HG03565 (cell line): Measurements from ENCODE around the gene LAMTOR1.
A peak's percentile ranks its signal among the peaks of the same experiment; 100 is the strongest.
"Not testable (repeated sequence)": the region's sequence is repeated elsewhere in the genome, so short reads cannot be mapped to it uniquely, and the experiment has no call there.

Experiments
- ATAC-seq: cut with Tn5 transposase; IDR thresholded peaks from one replicate; pipeline ENCODE4 v1.9.1; 2021; ENCODE audit warnings: mild to moderate bottlenecking, moderate library complexity; ENCODE audit not compliant: unreplicated experiment

The LAMTOR1 gene

GRCh38 chr11:72102946-72103753, at the start of gene LAMTOR1:
Gene LAMTOR1 (minus strand): TSS chr11:72103297. CDS start chr11:72103224, 73 bp downstream.
- peak; percentile 91 for ATAC-seq

- ATAC-seq, result no peak
Observed at GRCh38 chr11:72150882-72151281, 47.8 kb upstream of the LAMTOR1 start.

DNA sequence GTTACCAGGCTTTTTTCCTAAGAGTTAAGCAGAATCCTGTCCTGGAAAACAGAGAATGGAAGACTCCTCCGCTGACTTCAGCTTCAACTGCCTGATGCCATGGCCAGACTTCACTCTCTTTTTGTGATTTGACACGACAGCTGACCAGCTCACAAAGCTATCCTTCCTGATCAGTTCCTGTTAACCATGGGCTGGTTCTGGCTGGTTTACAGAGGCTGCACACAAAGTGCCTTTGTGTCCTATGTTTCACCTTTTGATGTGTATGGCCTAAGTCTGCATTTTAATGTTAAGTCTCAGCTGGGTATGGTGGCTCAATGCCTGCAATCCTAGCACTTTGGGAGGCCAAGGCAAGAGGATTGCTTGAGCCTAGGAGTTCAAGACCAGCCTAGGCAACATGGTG, 43.5 kb upstream of the LAMTOR1 start:
- no peak for ATAC-seq

GRCh38 chr11:72144807-72145565, 41.9 kb upstream of the LAMTOR1 start:
- no peak for ATAC-seq

GRCh38 chr11:72142543-72142942, 39.4 kb upstream of the LAMTOR1 start:
- not testable (repeated sequence) for ATAC-seq

DNA sequence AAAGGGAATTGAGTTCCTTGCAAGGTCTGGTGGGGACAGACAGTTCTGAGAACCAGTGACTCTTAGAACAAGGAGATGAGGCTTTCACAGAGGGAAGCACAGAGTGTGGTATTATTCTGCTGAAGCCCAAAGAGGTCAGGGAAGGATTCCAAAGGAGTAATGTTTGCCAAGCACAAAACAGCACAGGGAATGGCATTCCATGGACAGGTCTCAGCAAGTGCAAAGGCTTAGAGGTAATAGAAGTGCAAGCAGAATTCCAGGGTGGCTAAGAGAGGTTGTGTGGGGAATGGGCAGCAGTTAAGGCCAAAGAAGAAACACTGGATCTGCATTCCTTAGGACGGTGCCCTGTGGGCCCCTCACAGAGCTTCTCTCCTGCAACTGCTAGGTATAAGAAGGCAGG, 39.0 kb upstream of the LAMTOR1 start:
- not testable (repeated sequence) for ATAC-seq

GRCh38 chr11:72141066-72141465, 38.0 kb upstream of the LAMTOR1 start:
- no peak for ATAC-seq

DNA sequence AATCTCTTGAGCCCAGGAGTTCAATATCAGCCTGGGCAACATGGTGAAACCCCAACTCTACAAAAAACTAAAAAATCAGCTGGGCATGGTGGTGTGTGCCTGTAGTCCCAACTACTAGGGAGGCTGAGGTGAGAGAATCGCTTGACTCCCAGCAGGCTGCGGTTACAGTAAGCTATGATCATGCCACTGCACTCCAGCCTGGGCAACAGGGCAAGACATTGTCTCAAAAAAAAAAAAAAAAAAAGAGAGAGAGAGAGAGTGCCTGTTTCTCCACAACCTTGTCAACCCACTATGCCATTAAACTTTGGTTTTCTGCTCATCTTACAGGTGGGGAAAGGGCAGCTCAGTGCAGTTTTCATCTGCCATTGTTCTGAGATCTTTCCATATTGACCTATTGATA, 37.6 kb upstream of the LAMTOR1 start:
- ATAC-seq, result no peak

- ATAC-seq, result no peak
Observed at GRCh38 chr11:72139500-72139899, 36.4 kb upstream of the LAMTOR1 start.

GRCh38 chr11:72138821-72139390, 35.8 kb upstream of the LAMTOR1 start:
- ATAC-seq, result no peak

DNA sequence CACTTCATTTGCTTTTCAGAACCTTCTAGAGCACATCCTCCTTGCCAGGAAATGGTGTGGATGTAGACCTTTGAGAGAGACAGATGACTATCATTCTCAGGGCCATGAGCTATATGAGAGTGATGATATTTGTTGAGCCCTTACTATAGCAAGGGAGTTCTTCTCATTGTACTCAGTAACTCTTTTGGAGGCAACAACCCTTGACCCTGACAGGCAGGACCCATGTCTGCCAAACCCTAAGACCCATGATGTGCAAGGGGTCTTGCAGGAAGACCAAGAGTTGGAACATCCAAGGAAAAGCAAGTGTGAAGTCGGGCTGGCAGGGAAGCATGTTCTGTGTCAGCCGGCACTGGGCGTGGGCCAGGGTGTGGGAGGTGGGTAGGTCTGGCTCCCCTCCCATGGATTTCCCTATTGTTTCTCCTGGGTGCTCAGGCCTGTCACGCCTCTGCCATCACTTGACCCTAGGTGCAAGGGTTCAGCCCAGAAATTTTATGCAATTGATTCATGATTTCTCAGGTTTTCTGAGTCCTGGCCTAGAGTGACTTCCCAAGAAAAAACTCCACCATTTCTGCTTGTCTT, 33.7 kb upstream of the LAMTOR1 start:
- no peak for ATAC-seq

DNA sequence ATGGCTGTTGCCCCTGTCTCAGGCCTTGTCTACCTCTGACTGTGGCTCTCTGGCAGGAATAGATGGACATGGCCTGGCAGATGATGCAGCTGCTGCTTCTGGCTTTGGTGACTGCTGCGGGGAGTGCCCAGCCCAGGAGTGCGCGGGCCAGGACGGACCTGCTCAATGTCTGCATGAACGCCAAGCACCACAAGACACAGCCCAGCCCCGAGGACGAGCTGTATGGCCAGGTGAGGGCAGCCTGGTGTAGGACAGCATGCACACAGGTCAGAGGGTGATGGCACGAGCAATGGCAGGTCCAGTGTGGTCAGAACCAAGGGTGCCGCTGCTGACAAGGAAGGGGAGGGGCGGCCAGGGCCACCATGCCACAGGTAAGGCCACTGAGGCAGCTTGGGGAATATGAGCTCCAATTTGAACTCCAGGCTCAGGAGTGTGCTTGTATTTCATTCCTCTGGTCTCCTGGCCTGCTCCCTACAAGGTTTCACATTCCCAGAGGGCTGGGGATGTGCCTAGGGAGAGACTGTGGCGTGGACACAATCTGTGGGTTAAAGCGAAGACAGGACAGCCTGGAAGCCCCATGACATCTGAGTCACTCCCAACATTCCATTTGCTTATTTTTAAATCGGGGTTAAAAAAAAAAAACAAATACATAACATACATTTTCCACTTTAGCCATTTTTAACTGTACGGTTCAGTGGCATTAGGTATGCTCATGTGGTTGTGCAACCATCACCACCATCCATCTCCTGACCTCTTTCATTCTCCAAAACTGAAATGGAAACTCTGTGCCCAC, 33.0 kb upstream of the LAMTOR1 start:
- no peak for ATAC-seq

DNA sequence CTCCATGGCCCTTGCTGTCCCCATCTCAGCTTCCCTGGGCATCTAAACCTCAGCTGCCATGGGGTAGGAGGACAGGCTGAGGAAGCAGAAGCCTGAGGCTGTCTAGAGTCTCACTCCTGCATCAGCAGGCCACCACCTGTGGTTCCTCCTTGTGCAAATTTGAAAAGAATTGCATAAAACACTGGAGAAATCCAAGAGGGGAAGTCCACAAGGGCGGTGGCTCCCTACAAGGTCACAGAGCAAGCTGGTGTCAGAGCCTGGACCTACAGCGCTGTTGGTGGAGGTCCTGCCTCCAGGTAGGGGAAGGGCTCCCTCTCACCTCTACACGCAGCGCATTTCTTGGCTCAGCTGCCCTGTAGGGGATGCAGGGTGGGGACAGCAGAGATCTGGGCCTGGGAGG, 32.4 kb upstream of the LAMTOR1 start, which contains the start of gene FOLR3:
Gene FOLR3, plus strand, starts transcription at position 253 of the 400 bp plus-strand sequence. CDS start 228 bp downstream, outside the sequence.
- not testable (repeated sequence) for ATAC-seq

DNA sequence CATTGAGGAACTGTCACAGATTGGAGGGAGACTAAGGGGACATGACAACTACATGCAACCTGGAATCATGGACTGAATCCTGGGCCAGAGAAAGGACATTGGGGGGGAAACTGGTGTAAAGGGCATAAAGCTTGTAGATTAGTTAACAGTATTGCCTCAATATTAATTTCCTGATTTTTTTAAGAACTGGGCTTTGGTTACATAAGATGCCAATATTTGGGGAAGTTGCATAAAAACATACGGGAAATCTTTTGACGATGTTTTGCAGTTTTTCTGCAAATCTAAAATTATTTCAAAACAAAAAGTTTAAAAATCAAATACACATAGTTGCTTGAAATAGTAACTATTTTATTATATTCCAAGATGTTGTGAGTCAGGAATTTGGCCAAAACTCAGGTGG, 29.5 kb upstream of the LAMTOR1 start:
- no peak for ATAC-seq

GRCh38 chr11:72129381-72129780, 26.3 kb upstream of the LAMTOR1 start:
- ATAC-seq, result no peak

GRCh38 chr11:72127923-72128322, 24.8 kb upstream of the LAMTOR1 start:
- no peak for ATAC-seq

DNA sequence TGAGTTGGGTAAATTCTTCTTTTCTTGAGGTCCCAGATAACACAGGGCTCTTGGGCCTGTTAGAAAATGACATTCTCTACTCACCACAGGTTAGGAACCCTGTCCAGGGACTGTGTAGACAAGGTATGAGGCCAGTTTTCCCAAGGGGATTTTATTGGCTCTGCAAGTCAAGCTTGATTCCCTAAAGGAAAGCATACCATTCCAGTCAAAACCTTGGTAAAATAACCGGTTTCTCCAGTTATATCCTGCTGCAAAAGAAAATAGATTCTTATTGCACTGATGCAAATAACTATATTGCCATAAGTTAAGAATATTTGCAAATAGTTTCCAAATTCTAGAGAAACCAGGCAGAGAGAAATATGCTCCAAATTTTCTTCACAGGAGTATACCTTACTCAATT, 22.9 kb upstream of the LAMTOR1 start:
- ATAC-seq, result no peak

DNA sequence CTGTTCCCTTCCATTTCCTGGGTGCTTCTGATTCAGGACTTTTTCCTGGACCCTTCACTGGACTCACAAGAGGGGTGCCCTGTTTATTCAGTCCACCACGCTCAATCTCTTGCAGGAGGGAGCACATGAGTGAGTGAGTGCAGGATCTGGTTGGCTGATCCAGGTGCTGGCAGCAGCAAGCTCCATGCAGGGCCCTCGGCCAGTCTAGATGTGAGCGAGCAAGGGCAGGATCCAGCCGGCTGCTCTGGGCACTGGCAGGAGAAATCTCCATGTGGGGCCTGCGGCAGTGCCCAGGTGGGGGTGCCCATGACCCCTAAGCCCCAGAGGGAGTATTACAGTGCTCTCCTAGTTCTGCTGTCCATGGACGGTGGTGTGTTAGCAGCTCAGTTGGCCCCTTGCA, 20.9 kb upstream of the LAMTOR1 start:
- ATAC-seq, result no peak

GRCh38 chr11:72123117-72123653, 20.1 kb upstream of the LAMTOR1 start:
- ATAC-seq, result no peak

GRCh38 chr11:72122607-72123006, 19.5 kb upstream of the LAMTOR1 start:
- no peak for ATAC-seq
